Stomach smooth muscle (tissue), 2 donors: ENCODE results near the gene P2RX6.

ENCODE experiments used
- H3K27ac ChIP-seq: one replicate; pipeline ENCODE4 v1.7.0; 2013; ENCODE audit warnings: mild to moderate bottlenecking, low read length, inconsistent platforms
- H3K27me3 ChIP-seq, 2 donors: one replicate each; pipeline ENCODE4 v1.7.0; 2013; ENCODE audit warnings: low read length in 2 of 2; ENCODE audit not compliant: insufficient read depth in 2 of 2, control insufficient read depth in 1 of 2
- H3K36me3 ChIP-seq, 2 donors: one replicate each; pipeline ENCODE4 v1.7.0; 2013; ENCODE audit warnings: low read length in 2 of 2; ENCODE audit not compliant: control insufficient read depth in 2 of 2, insufficient read depth in 2 of 2
- H3K4me1 ChIP-seq: one replicate; pipeline ENCODE4 v1.7.0; 2013; ENCODE audit warnings: low read length; ENCODE audit not compliant: control insufficient read depth, insufficient read depth
- H3K4me3 ChIP-seq, 2 donors: one replicate each; pipeline ENCODE4 v1.7.0; 2013; ENCODE audit warnings: low read length in 2 of 2
- H3K9ac ChIP-seq, 2 donors: one replicate each; pipeline ENCODE4 v1.7.0; 2013; ENCODE audit warnings: low read length in 2 of 2, mild to moderate bottlenecking in 1 of 2
- H3K9me3 ChIP-seq, 2 donors: one replicate each; pipeline ENCODE4 v1.7.0; 2013; ENCODE audit warnings: low read length in 2 of 2; ENCODE audit not compliant: control insufficient read depth in 2 of 2
- donor health status: healthy.
- donor health status: Pancreatic carcinoma.

Gene P2RX6

DNA sequence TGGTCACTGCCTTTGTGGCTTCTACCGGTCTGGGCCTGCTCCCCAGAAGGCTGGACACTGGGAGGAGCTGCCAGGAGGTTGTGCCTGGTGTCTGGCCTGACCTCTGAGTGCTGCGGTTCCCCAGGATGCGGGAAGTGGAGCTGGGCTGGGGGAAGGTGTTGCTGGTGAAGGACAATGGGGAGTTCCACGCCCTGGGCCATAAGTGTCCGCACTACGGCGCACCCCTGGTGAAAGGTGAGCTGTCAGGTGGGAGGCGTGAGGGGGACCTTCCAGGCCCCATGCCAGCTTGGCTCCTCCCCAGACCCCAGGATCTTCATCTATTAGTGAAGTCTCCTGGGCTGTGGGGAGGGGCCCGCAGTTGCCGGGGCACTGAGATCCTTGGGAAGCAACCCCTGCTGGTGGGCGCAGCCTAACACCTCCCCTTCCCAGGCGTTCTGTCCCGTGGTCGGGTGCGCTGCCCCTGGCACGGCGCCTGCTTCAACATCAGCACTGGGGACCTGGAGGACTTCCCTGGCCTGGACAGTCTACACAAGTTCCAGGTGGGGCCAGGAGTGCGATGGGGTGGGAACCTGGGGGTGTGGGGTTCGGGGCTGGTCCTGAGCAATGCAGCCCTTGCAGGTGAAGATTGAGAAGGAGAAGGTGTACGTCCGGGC lies 41.2 kb upstream of the P2RX6 start:
- Histone ChIP-seq H3K4me3 (no peak overlapping the region), H3K36me3 (no peaks in the 10 kb centered on the region), H3K27ac (no peak overlapping the region)

DNA sequence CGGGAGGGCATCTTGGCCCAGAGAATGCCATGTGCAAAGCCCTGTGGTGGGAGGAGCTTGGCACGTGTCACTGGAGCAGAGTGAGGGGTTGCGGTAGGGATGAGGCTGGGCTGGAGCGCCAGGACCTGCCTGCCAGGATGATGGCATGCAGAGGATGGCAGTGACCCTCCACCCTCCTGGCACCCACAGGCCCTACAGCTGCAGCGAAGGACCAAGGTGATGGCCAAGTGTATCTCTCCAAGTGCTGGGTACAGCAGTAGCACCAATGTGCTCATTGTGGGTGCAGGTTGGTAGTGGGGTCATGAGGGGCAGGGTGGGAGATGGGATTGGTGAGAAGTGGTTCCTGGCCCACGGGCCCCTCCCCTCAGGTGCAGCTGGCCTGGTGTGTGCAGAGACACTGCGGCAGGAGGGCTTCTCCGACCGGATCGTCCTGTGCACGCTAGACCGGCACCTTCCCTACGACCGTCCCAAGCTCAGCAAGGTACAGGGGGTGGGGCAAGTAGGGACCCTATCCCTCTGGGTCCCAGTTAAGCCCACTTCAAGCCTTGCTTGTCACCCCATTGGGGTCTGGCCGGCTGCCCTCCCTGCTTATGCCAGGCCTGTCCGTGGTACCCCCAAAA lies 40.5 kb upstream of the P2RX6 start:
- no peaks in the 10 kb centered on the region for H3K36me3 ChIP-seq
- H3K9ac ChIP-seq, result no peak overlapping the region
- no peak overlapping the region for H3K4me3 ChIP-seq
- no peaks in the 10 kb centered on the region for H3K27me3 ChIP-seq
- peaks cover 0 to 6% of the 10 kb centered on the region in 2 donors for H3K9me3 ChIP-seq
- peaks cover 1% of the 10 kb centered on the region for H3K4me1 ChIP-seq
- H3K27ac ChIP-seq, result no peak overlapping the region

More for the DNA sequence above, 41.2 kb upstream of the P2RX6 start:
- H3K27me3 ChIP-seq, result no peaks in the 10 kb centered on the region
- H3K9ac ChIP-seq, result no peak overlapping the region
- peaks cover 0 to 6% of the 10 kb centered on the region in 2 donors for H3K9me3 ChIP-seq
- H3K4me1 ChIP-seq, result peaks cover 2% of the 10 kb centered on the region

DNA sequence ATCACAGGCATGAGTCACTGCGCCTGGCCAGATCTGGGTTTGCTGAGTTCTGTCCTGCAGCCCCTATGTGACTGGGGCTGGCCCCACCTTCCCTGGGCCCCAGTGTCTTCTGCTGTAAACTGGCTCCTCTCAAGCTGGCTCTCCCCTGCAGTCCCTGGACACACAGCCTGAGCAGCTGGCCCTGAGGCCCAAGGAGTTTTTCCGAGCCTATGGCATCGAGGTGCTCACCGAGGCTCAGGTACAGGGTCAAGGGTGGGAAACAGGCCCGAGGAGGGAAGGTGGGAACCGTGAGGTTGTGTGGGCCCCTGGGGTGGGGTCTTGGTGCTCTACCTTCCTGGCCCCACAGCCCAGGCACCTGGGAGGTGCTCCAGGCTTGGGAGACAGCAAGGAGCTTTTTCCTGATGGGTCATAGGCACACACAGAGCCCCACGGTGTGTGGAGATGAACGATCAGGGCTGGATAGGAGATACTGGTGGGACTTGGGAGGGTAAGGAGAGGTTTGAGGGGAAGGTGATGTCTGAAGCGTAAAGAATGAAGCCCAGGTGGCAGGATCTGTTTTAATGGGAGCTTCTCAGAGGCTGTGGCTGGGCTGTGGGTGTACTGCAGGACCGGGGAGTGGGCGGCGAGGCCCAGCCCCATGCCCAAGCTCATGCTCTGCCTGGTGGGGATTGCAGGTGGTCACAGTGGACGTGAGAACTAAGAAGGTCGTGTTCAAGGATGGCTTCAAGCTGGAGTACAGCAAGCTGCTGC lies 39.2 kb upstream of the P2RX6 start:
- Histone ChIP-seq H3K27me3 (no peaks in the 10 kb centered on the region), H3K4me3 (no peak overlapping the region), H3K9ac (no peak overlapping the region), H3K9me3 (peaks cover 0 to 6% of the 10 kb centered on the region in 2 donors), H3K27ac (no peak overlapping the region), H3K4me1 (peaks cover 14% of the 10 kb centered on the region), H3K36me3 (no peaks in the 10 kb centered on the region)

DNA sequence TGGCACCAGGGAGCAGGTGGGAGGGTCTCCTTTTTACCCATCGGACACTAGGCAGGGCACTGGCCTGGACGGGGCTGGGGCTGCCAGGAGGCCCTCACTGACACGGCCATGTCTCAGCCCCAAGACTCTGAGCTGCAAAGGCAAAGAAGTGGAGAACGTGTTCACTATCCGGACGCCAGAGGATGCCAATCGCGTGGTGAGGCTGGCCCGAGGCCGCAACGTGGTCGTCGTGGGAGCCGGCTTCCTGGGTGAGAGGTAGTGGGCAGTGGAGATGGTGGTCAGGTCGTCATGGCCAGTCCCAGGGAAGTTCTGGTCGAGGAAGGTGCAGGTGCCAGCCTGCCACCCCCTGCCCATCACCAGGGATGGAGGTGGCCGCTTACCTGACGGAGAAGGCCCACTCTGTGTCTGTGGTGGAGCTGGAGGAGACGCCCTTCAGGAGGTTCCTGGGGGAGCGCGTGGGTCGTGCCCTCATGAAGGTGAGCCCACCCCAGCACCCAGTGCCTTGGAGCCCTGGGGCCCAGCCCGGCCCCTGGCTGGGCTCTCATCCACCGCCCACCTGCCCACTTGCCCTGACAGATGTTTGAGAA lies 38.6 kb upstream of the P2RX6 start:
- Histone ChIP-seq H3K4me3 (no peak overlapping the region), H3K27ac (no peak overlapping the region), H3K9me3 (peaks cover 0 to 6% of the 10 kb centered on the region in 2 donors), H3K9ac (no peak overlapping the region), H3K36me3 (no peaks in the 10 kb centered on the region), H3K4me1 (peaks cover 20% of the 10 kb centered on the region), H3K27me3 (no peaks in the 10 kb centered on the region)

DNA sequence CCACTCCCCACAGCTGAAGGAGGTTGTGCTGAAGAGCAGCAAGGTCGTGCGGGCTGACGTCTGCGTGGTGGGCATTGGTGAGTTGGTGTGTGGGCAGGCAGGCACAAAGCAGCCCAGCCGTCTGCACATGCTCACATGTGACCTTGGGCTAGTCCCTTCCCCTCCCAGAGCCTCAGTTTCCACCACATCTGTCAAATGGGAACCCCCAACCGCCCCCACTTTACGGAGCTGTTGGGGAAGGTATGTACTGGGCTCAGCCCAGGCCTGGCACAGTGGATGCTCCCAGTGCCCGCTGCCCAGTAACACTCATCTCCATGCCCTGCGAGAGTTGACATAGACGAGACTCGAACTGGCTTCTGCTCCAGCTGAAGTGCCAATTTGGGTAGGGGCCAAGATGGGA lies 37.9 kb upstream of the P2RX6 start:
- no peaks in the 10 kb centered on the region for H3K27me3 ChIP-seq

DNA sequence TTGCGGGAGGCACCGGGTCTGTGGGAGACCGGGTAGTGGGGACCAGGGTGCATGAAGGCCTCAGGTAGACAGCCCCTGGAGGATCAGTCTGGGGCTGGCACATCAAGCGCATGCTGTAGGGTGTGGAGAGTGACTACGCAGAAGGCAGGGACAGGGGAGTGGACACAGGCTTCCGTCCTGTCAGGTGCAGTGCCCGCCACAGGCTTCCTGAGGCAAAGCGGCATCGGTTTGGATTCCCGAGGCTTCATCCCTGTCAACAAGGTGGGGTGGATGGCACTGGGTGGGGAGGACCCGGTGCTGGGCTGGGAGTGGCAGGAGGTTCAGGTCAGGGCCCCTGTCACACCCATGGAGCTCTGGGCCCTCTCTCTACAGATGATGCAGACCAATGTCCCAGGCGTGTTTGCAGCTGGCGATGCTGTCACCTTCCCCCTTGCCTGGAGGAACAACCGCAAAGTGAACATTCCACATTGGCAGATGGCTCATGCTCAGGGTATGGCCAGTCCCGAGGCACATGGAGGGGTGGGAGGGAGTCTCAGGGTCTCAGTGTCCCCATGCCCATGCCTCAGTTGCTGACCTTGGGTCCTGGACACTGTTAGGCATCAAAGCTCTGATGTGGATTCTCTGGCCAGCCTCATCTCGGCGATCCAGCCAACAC lies 37.3 kb upstream of the P2RX6 start:
- Histone ChIP-seq H3K27ac (no peak overlapping the region), H3K27me3 (no peaks in the 10 kb centered on the region), H3K4me1 (peaks cover 27% of the 10 kb centered on the region), H3K36me3 (no peaks in the 10 kb centered on the region), H3K9ac (no peak overlapping the region), H3K4me3 (no peak overlapping the region), H3K9me3 (peaks cover 0 to 6% of the 10 kb centered on the region in 2 donors)

More for the DNA sequence above, 37.9 kb upstream of the P2RX6 start:
- H3K36me3 ChIP-seq, result no peaks in the 10 kb centered on the region
- peaks cover 0 to 6% of the 10 kb centered on the region in 2 donors for H3K9me3 ChIP-seq
- no peak overlapping the region for H3K9ac ChIP-seq
- H3K4me3 ChIP-seq, result no peak overlapping the region
- no peak overlapping the region for H3K27ac ChIP-seq
- H3K4me1 ChIP-seq, result peaks cover 26% of the 10 kb centered on the region

DNA sequence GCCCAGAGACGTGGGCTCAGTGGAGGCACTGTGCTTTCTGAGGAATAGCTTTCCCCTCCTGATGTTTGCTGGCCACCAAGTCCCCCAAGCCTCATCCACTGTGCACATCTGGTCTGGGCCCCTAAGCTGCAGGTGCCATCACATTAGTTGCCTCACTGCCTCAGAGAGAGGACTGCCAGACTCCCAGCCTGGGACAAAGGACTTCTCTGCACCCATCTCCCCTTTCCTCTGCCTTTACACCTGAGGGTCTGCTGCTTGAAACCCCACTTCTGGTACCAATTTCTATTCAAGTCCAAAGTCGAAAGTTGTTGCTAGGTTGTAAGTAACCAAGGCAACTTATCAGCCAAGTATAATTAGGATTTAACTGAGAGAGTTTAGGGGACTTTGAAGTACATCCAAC lies 36.5 kb upstream of the P2RX6 start:
- Histone ChIP-seq H3K4me1 (peaks cover 35% of the 10 kb centered on the region), H3K27me3 (no peaks in the 10 kb centered on the region), H3K4me3 (no peak overlapping the region), H3K27ac (no peak overlapping the region), H3K9me3 (peaks cover 0 to 6% of the 10 kb centered on the region in 2 donors), H3K9ac (no peak overlapping the region), H3K36me3 (no peaks in the 10 kb centered on the region)

DNA sequence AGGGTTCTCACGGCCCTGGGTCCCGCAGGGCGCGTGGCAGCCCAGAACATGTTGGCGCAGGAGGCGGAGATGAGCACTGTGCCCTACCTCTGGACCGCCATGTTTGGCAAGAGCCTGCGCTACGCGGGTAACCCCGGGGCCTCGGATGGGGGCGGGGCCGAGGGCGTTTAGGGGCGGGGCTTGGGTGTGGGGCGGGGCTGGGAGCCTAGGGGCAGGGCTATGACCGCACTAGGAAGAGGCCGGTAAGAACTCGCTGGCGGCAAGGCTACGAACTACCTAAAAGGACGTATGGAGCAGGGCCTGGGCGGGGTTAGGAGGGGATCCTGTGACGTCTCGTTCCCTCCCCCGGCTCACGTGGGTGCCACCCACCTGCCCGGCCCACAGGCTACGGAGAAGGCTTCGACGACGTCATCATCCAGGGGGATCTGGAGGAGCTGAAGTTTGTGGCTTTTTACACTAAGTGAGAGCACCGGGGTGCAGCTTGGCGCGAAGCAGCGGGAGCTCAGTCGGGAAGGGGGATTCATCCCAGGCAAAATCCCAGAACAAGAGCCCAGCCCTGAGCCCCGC lies 35.6 kb upstream of the P2RX6 start:
- peaks cover 4 to 5% of the 10 kb centered on the region in 2 donors for H3K36me3 ChIP-seq
- peak overlapping the region; percentile 24 for H3K27ac ChIP-seq
- H3K4me3 ChIP-seq, result peak overlapping the region; percentile 60 to 93
- H3K9me3 ChIP-seq, result peaks cover 0 to 6% of the 10 kb centered on the region in 2 donors
- H3K9ac ChIP-seq, result peak overlapping the region; percentile 47 to 55
- no peaks in the 10 kb centered on the region for H3K27me3 ChIP-seq
- peaks cover 40% of the 10 kb centered on the region for H3K4me1 ChIP-seq

DNA sequence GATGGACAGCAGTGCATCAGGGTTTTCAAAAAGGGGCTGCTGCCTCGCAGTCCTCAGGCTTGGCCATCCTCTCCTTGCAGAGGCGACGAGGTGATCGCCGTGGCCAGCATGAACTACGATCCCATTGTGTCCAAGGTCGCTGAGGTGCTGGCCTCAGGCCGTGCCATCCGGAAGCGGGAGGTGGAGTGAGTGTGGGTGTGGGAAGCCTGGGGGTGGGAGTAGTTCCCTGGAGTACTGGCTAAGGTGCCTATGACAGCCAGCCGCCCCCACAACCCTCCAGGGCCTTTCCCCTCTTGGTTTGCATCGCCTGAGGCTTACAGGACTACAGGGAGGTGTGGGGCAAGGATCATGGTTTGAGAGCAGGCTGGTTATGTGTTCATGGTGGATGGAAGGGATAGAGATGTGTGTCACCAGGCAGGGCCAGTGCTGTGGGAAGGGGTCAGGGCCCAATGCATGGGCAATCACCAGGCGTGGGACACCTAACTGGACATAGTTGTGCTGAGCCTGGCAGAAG lies 35.0 kb upstream of the P2RX6 start:
- Histone ChIP-seq H3K27ac (peak overlapping the region; percentile 24), H3K27me3 (no peaks in the 10 kb centered on the region)

DNA sequence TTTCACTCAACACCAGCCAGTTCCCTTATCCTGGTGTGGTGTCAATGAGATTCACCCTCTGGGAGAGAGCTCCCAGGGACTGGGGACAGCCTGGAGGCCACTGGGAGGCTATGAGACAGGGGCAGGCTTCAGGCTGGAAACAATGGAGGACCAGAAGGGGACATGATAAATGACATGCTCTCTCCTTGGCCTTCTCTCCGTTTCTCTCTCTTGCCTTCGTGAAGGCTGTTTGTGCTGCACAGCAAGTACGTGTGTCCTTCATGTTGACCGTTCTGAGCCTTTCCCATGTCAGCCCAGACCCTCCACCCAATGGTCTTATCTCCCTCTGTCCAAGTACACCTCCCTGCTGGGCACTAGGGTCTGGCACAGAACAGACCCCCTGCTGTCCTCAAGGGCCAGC lies 34.4 kb upstream of the P2RX6 start:
- peak overlapping the region; percentile 84 for H3K27ac ChIP-seq
- peak overlapping the region; percentile 2 to 55 for H3K9ac ChIP-seq

More for the DNA sequence above, 35.0 kb upstream of the P2RX6 start:
- H3K9ac ChIP-seq, result peak overlapping the region; percentile 47 to 55
- peak overlapping the region; percentile 60 to 93 for H3K4me3 ChIP-seq
- peaks cover 40% of the 10 kb centered on the region for H3K4me1 ChIP-seq
- H3K36me3 ChIP-seq, result peaks cover 4 to 6% of the 10 kb centered on the region in 2 donors
- peaks cover 0 to 6% of the 10 kb centered on the region in 2 donors for H3K9me3 ChIP-seq

More for the DNA sequence above, 34.4 kb upstream of the P2RX6 start:
- Histone ChIP-seq H3K27me3 (no peaks in the 10 kb centered on the region), H3K9me3 (peaks cover 0 to 6% of the 10 kb centered on the region in 2 donors), H3K4me3 (peak overlapping the region in 1 of 2 donors; percentile 93), H3K36me3 (peaks cover 5 to 6% of the 10 kb centered on the region in 2 donors), H3K4me1 (peaks cover 40% of the 10 kb centered on the region)
